Measurements from ENCODE around the gene ST6GALNAC6. TPM values are rescaled to one million over a fixed set of nuclear protein-coding genes. Genes with fewer than 3 reads are reported as not detected.

The ST6GALNAC6 gene
- total and polyA plus RNA-seq, 3 experiments from 2014 or later = 52.3 to 54.7 (median 54.0) TPM

DNA sequence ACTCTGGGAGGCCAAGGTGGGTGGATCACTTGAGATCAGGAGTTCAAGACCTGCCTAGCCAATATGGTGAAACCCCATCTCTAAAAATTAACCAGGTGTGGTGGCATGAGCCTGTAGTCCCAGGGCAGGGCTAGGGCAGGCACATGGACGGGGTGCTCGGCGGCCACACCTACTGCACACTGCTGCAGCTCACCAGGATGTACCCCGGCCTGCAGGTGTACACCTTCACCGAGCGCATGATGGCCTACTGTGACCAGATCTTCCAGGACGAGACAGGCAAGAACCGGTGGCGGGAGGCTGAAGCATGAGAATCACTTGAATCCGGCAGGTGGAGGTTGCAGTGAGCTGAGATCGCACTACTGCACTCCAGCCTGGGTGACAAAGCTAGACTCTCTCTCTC lies 14.3 kb upstream of the ST6GALNAC6 start:
- Histone ChIP-seq H3K27ac (ENCODE audit: low read depth, low read length) (no peak overlapping the region), H3K9me3 (ENCODE audit: low read length) (no peaks in the 10 kb centered on the region), H3K36me3 (ENCODE audit: insufficient read depth, low read length) (peaks cover 9% of the 10 kb centered on the region), H3K4me3 (ENCODE audit: low read length) (no peak overlapping the region), H3K27me3 (ENCODE audit: insufficient read depth, low read length, poor library complexity, severe bottlenecking) (no peaks in the 10 kb centered on the region), H3K4me1 (ENCODE audit: insufficient read depth, low read length) (peaks cover 35% of the 10 kb centered on the region)
- H3K36me3 Mint-ChIP-seq = peaks cover 5 to 51% (median 6%) of the 10 kb centered on the region in 3 donors
- DNase-seq = no peak
- POLR2A ChIA-PET = no interaction called here
- peaks cover 33 to 62% (median 47%) of the 10 kb centered on the region in 3 donors for H3K4me1 Mint-ChIP-seq
- H3K27ac Mint-ChIP-seq = peak overlapping the region in 3 of 8 donors; percentile 48 to 82 (median 71)
- no peaks in the 10 kb centered on the region for H3K9me3 Mint-ChIP-seq
- peaks cover 0 to 3% of the 10 kb centered on the region in 2 donors for H3K27me3 Mint-ChIP-seq
- peak overlapping the region in 1 of 7 donors; percentile 50 for H3K4me3 Mint-ChIP-seq
- CTCF ChIA-PET = interaction anchor here (1.2 to 4.4 kb wide), 3 partner anchors 8 to 121 kb away, joined by 3 to 25 read pairs (median 3); no protein-coding TSS in a partner anchor

DNA sequence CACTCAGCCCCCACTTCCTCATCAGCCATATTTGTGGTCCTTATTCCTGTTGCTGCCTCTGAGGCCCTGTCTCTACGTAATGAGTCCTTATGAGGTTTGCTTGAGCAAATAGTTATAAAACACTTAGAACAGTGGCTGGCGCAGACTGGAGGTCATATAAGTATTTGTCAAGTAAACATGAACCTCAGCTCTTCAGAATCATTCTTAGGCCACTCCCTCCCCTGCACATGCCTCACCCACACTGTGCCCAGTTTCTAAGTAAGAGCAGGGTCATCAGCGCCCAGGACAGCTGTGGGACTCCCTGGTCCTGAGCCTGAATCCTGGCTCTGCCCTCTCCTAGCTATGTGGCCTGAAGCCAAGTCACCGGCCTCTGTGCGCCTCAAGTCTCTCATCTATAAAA lies 13.5 kb upstream of the ST6GALNAC6 start:
- ChIA-PET CTCF (interaction anchor here (1.1 to 1.5 kb wide), 2 partner anchors 9 to 43 kb away, joined by 7 read pairs; no protein-coding TSS in a partner anchor), POLR2A (no interaction called here)
- H3K36me3 Mint-ChIP-seq = peaks cover 5 to 58% (median 6%) of the 10 kb centered on the region in 3 donors
- Histone ChIP-seq H3K36me3 (ENCODE audit: insufficient read depth, low read length) (peaks cover 9% of the 10 kb centered on the region), H3K9me3 (ENCODE audit: low read length) (no peaks in the 10 kb centered on the region), H3K27ac (ENCODE audit: low read depth, low read length) (no peak overlapping the region), H3K4me1 (ENCODE audit: insufficient read depth, low read length) (peaks cover 27% of the 10 kb centered on the region), H3K27me3 (ENCODE audit: insufficient read depth, low read length, poor library complexity, severe bottlenecking) (no peaks in the 10 kb centered on the region), H3K4me3 (ENCODE audit: low read length) (no peak overlapping the region)
- H3K27me3 Mint-ChIP-seq = peaks cover 0 to 3% of the 10 kb centered on the region in 2 donors
- peak overlapping the region in 1 of 7 donors; percentile 59 for H3K4me3 Mint-ChIP-seq
- no peaks in the 10 kb centered on the region for H3K9me3 Mint-ChIP-seq
- no peak for DNase-seq
- H3K4me1 Mint-ChIP-seq = peaks cover 28 to 54% (median 40%) of the 10 kb centered on the region in 3 donors
- peak overlapping the region in 2 of 8 donors; percentile 12 to 43 for H3K27ac Mint-ChIP-seq

GRCh38 chr9:127912296-127912695 lies 12.9 kb upstream of the ST6GALNAC6 start:
- Mint-ChIP-seq H3K27ac (no peak overlapping the region), H3K4me3 (no peak overlapping the region), H3K36me3 (peaks cover 5 to 60% (median 6%) of the 10 kb centered on the region in 3 donors), H3K9me3 (no peaks in the 10 kb centered on the region), H3K27me3 (peaks cover 0 to 3% of the 10 kb centered on the region in 2 donors), H3K4me1 (peaks cover 26 to 48% (median 34%) of the 10 kb centered on the region in 3 donors)
- Histone ChIP-seq H3K9me3 (ENCODE audit: low read length) (no peaks in the 10 kb centered on the region), H3K4me1 (ENCODE audit: insufficient read depth, low read length) (peaks cover 21% of the 10 kb centered on the region), H3K4me3 (ENCODE audit: low read length) (no peak overlapping the region), H3K27ac (ENCODE audit: low read depth, low read length) (no peak overlapping the region), H3K27me3 (ENCODE audit: insufficient read depth, low read length, poor library complexity, severe bottlenecking) (no peaks in the 10 kb centered on the region), H3K36me3 (ENCODE audit: insufficient read depth, low read length) (peaks cover 9% of the 10 kb centered on the region)
- peak in 1 of 5 donors; percentile 39 for DNase-seq
- CTCF ChIA-PET = interaction anchor here (1.1 to 1.5 kb wide), 2 partner anchors 9 to 42 kb away, joined by 7 read pairs; no protein-coding TSS in a partner anchor
- POLR2A ChIA-PET = interaction anchor here (0.6 kb wide), 1 partner anchor 43 kb away, joined by 3 read pairs; no protein-coding TSS in a partner anchor

DNA sequence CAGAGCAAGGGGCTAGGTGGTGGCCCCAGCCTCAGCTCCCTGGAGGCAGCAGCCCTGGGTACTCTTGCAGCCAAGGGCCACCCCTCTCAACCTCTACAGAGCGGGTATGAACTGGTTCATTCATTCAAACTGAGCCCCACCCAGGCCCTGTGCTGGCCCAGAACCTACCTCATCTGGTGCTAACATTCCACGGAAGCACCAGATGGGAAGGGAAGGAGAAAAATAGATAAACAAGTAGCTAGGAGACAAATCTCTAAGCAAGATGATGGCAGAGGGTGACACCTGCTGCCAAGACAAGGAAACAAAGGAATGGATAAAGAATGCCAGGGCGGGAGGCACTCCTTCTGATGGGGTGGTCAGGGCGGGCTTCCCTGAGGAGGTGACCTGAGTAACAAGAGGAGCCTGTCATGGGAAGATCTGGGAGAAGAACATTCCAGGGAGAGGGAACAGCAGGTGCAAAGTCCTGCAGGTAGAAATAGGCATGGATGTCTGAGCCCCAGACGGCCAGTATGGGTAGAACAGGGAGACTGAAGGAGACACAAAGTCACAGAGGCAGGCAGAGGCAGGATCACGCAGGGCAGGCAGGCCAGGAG lies 11.3 kb upstream of the ST6GALNAC6 start:
- CTCF ChIA-PET = interaction anchor here (0.8 to 2.6 kb wide), 6 partner anchors 11 to 176 kb away, joined by 3 to 9 read pairs (median 3); partner anchors contain the start of genes SH2D3C and ST6GALNAC6
- POLR2A ChIA-PET = no interaction called here
- Mint-ChIP-seq H3K4me3 (peak overlapping the region in 2 of 7 donors; percentile 57 to 81), H3K9me3 (no peaks in the 10 kb centered on the region), H3K4me1 (peaks cover 30 to 54% (median 35%) of the 10 kb centered on the region in 3 donors), H3K27ac (peak overlapping the region; percentile 52 to 98 (median 88)), H3K27me3 (peaks cover 0 to 3% of the 10 kb centered on the region in 2 donors), H3K36me3 (peaks cover 5 to 64% (median 6%) of the 10 kb centered on the region in 3 donors)
- H3K27me3 ChIP-seq (ENCODE audit: insufficient read depth, low read length, poor library complexity, severe bottlenecking) = no peaks in the 10 kb centered on the region
- H3K4me1 ChIP-seq (ENCODE audit: insufficient read depth, low read length) = peaks cover 27% of the 10 kb centered on the region
- DNase-seq = peak in 1 of 5 donors; percentile 43
- H3K36me3 ChIP-seq (ENCODE audit: insufficient read depth, low read length) = peaks cover 9% of the 10 kb centered on the region
- H3K9me3 ChIP-seq (ENCODE audit: low read length) = no peaks in the 10 kb centered on the region
- no peak overlapping the region for H3K4me3 ChIP-seq (ENCODE audit: low read length)
- H3K27ac ChIP-seq (ENCODE audit: low read depth, low read length) = no peak overlapping the region

- H3K9me3 Mint-ChIP-seq = no peaks in the 10 kb centered on the region
- peaks cover 33 to 50% (median 36%) of the 10 kb centered on the region in 3 donors for H3K4me1 Mint-ChIP-seq
- H3K9me3 ChIP-seq (ENCODE audit: low read length) = no peaks in the 10 kb centered on the region
- CTCF ChIA-PET = interaction anchor here (0.8 to 2.6 kb wide), 5 partner anchors 11 to 176 kb away, joined by 3 to 9 read pairs (median 3); partner anchors contain the start of gene ST6GALNAC6
- H3K4me3 ChIP-seq (ENCODE audit: low read length) = no peak overlapping the region
- H3K27me3 ChIP-seq (ENCODE audit: insufficient read depth, low read length, poor library complexity, severe bottlenecking) = no peaks in the 10 kb centered on the region
- peaks cover 9% of the 10 kb centered on the region for H3K36me3 ChIP-seq (ENCODE audit: insufficient read depth, low read length)
- peak overlapping the region in 4 of 8 donors; percentile 36 to 73 (median 43) for H3K27ac Mint-ChIP-seq
- H3K4me3 Mint-ChIP-seq = peak overlapping the region in 1 of 7 donors; percentile 45
- H3K36me3 Mint-ChIP-seq = peaks cover 5 to 69% (median 6%) of the 10 kb centered on the region in 3 donors
- peaks cover 25% of the 10 kb centered on the region for H3K4me1 ChIP-seq (ENCODE audit: insufficient read depth, low read length)
- peak in 1 of 5 donors; percentile 43 for DNase-seq
- H3K27ac ChIP-seq (ENCODE audit: low read depth, low read length) = no peak overlapping the region
- POLR2A ChIA-PET = no interaction called here
- peaks cover 0 to 7% of the 10 kb centered on the region in 2 donors for H3K27me3 Mint-ChIP-seq
These were observed 10.5 kb upstream of the ST6GALNAC6 start for GRCh38 chr9:127909839-127910273.

DNA sequence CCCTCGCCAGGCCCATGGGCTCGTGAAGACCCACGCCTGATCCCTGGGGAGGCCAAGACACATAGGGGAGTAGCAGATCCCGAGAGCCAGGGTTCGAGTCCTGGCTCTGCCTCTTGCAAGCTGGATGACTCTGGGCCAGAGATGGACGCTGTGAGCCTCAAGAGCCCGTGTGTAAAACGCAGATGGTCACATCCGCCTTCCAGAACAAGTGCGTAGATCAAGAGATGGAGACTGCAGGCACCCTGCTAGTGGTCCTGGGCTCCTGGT lies 9.2 kb upstream of the ST6GALNAC6 start:
- CTCF ChIA-PET = no interaction called here
- Mint-ChIP-seq H3K27ac (peak overlapping the region in 4 of 8 donors; percentile 38 to 93 (median 50)), H3K4me3 (no peak overlapping the region), H3K9me3 (no peaks in the 10 kb centered on the region), H3K27me3 (peaks cover 0 to 7% of the 10 kb centered on the region in 2 donors), H3K36me3 (peaks cover 5 to 71% (median 6%) of the 10 kb centered on the region in 3 donors), H3K4me1 (peaks cover 43 to 52% (median 48%) of the 10 kb centered on the region in 3 donors)
- Histone ChIP-seq H3K9me3 (ENCODE audit: low read length) (no peaks in the 10 kb centered on the region), H3K27me3 (ENCODE audit: insufficient read depth, low read length, poor library complexity, severe bottlenecking) (no peaks in the 10 kb centered on the region), H3K4me3 (ENCODE audit: low read length) (no peak overlapping the region), H3K4me1 (ENCODE audit: insufficient read depth, low read length) (peaks cover 33% of the 10 kb centered on the region), H3K36me3 (ENCODE audit: insufficient read depth, low read length) (peaks cover 9% of the 10 kb centered on the region), H3K27ac (ENCODE audit: low read depth, low read length) (no peak overlapping the region)
- POLR2A ChIA-PET = no interaction called here
- DNase-seq = no peak

DNA sequence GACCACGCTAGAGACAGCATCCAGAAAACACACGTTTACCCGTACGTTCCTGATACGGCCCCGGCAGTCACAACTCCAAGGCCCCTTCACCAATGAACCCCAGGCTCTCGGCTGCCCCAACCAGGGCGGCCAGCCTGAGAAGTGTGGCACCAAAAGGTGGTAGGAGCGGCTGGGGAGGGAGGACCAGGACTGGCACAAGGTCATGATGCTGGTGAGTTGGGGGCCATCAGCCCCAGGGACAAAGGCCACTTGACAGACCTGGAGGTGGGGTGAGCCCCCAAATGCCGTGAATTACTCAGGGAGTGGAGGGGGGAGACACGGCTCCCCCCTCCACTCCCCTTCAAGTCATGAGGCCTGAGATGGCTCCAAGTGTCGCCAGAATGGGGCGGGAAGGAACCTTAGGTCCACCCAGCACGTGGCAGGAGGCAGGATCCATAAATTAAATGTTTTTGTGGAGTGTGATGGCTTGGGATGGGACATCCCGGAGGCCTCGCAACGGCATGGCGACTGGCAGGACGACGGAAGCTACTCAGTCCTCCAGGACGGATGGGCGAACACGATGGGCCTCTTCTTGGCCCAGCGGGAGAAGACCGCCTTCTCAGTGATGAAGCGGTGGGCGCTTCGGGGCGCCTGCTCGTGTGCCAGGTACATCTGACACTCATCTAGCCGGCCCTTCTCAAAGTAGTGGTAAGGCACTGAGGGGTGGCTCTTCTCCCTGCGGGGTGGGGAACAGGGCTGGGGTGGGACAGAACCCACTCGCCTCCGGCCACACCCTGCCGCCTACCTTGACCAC lies 8.7 kb upstream of the ST6GALNAC6 start:
- Mint-ChIP-seq H3K4me3 (peak overlapping the region in 1 of 7 donors; percentile 37), H3K27ac (peak overlapping the region; percentile 73 to 100 (median 100)), H3K9me3 (no peaks in the 10 kb centered on the region), H3K27me3 (peaks cover 0 to 7% of the 10 kb centered on the region in 2 donors), H3K4me1 (peaks cover 48 to 56% (median 52%) of the 10 kb centered on the region in 3 donors), H3K36me3 (peaks cover 5 to 68% (median 6%) of the 10 kb centered on the region in 3 donors)
- POLR2A ChIA-PET = interaction anchor here (0.8 kb wide), 1 partner anchor 132 kb away, joined by 6 read pairs; no protein-coding TSS in a partner anchor
- H3K27me3 ChIP-seq (ENCODE audit: insufficient read depth, low read length, poor library complexity, severe bottlenecking) = no peaks in the 10 kb centered on the region
- peaks cover 9% of the 10 kb centered on the region for H3K36me3 ChIP-seq (ENCODE audit: insufficient read depth, low read length)
- no peak overlapping the region for H3K4me3 ChIP-seq (ENCODE audit: low read length)
- peak in 1 of 5 donors; percentile 47 for DNase-seq
- no peaks in the 10 kb centered on the region for H3K9me3 ChIP-seq (ENCODE audit: low read length)
- H3K4me1 ChIP-seq (ENCODE audit: insufficient read depth, low read length) = peaks cover 38% of the 10 kb centered on the region
- no peak overlapping the region for H3K27ac ChIP-seq (ENCODE audit: low read depth, low read length)
- CTCF ChIA-PET = no interaction called here
